Stimulated activated CD4-positive, alpha-beta T cell treated with anti-CD3 and anti-CD28 coated beads, Interleukin-15, amount 100 ng/mL, for 24 hours (primary cell): Measurements from ENCODE around the gene MAPKAP1.
"Not testable (repeated sequence)": the region's sequence is repeated elsewhere in the genome, so short reads cannot be mapped to it uniquely, and the experiment has no call there.

ENCODE experiments used
- DNase-seq: peaks from one replicate; pipeline ENCODE4 v3.0.0-alpha.2; 2020

Gene MAPKAP1

DNA sequence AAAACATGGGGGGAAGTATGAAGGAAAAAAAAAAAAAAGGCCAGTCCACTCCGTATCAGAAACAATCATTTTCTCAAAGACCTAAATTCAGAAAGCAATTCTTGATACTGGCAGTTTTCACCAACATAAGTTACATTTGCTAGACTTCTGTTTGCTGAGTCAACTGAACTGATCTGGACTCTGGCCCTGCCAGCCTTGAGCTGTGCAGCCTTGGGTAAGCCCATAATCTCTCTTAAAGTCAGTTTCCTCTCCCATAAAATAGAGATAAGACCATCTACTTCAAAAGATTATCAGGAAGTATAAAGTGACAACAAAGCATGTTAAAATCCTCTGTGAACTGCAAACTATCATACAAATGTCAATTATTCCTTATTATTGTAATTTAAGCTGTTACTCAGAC, 106.8 kb downstream of the MAPKAP1 start:
- DNase-seq, result no peak

DNA sequence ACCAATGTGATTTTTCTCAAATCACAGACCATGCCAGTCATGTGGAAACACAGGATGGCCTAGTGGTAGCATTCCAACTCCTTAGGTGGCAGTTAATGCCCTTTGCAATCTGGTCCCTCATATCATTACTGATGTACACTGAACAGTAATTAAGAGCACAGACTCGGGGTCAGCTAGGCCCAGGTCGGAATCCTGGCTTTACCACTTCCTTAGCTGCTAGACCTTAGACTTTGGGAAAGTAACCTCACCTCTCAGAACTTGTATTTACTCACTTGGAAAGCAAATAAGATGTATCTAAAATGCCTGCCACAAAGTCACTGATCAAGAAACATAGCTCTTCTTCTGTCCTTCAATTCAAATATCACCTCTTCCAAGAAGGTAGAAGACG, 112.8 kb downstream of the MAPKAP1 start:
- no peak for DNase-seq

DNA sequence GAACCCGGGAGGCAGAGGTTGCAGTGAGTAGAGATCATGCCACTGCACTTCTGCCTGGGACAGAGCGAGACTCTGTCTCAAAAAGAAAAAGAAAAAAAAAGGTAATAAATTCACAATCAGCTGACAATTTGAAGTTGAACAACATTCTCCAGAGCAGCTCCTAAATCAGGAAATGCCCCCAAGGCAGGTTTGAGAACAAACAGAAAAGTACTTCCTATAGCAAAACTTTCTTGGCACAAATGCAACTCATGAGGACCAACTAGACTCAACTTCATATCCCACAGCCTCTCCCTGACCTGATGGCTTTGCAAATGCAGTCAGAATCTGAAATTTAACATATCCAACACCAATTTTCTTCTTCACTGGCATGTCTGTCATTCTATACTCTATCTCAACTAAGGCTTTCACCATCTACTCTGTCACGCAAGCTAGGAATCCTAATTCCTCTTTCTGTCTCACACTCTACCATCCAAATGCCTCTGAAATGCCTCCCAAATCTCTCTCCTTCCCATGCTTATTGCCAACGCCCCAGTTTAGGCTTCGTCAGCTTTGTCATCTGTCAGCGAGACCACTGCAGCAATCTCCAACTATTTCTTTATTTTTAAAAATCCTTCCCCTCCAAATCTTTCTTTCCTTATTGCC, 113.3 kb downstream of the MAPKAP1 start:
- DNase-seq, result no peak

DNA sequence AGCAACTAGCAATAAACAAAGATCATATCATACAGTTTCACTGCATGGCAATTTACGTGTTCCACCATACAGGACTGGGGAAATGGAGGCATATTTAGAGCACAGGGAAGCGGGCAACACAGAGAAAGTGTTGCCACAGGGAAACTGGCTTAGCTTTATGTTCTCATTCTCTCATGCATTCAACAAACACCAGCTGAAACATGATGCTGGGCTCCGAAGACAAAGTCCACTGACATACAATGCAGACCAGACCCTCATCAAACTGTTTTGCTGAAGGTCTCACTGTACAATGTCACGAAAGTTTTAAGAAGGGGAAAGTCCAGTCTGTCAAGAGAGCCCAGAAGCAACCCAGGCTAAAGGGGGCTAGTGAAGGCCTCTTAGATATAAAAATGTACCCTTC, 115.1 kb downstream of the MAPKAP1 start:
- DNase-seq, result no peak

GRCh38 chr9:125591245-125591644, 115.8 kb downstream of the MAPKAP1 start:
- DNase-seq, result no peak

DNA sequence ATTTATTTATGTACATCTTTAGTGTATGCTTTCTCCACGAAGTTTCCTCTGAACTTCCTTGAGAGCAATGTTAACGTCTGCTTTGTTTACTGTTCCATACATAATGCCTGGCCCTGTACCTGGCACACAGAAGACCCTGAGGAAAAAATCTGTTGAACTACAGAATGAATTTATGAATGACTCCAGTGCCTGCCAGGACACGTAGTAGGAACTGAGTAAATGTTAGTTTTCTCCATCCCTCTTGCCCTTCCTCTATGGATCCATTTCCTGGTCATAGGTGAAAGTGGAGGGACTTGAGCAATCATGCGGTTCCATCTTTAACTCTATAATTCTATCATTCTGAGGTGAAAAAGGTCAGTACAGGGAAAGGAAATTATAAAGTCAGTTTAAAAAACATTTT, 117.7 kb downstream of the MAPKAP1 start:
- DNase-seq, result no peak

DNA sequence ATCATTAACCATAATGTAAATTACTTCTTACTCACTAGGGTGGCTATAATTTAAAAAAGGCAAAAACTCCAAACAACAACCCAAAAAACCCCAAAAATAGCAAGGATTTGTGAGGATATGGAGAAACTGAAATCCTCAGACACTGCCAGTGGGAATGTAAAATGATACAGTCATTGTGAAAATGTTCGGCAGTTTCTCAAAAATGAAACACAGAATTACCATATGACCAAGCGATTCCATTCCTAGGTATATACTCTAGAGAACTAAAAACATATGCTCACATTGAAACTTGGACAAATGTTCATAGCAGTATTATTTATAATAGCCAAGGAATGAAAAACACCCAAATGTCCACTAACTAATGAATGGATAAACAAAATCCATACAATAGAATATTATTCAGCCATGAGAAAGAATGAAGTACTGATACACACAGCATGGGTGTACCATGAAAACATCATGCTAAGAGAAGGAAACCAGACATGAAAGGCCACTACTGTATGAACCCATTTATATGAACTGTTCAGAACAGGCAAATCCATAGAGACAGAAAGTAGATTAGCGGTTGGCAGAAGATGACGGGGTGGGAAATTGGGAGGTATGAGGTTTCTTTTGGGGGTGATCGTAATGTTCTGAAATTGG, 119.1 kb downstream of the MAPKAP1 start:
- DNase-seq, result no peak

GRCh38 chr9:125586172-125586511, 120.9 kb downstream of the MAPKAP1 start:
- no peak for DNase-seq

DNA sequence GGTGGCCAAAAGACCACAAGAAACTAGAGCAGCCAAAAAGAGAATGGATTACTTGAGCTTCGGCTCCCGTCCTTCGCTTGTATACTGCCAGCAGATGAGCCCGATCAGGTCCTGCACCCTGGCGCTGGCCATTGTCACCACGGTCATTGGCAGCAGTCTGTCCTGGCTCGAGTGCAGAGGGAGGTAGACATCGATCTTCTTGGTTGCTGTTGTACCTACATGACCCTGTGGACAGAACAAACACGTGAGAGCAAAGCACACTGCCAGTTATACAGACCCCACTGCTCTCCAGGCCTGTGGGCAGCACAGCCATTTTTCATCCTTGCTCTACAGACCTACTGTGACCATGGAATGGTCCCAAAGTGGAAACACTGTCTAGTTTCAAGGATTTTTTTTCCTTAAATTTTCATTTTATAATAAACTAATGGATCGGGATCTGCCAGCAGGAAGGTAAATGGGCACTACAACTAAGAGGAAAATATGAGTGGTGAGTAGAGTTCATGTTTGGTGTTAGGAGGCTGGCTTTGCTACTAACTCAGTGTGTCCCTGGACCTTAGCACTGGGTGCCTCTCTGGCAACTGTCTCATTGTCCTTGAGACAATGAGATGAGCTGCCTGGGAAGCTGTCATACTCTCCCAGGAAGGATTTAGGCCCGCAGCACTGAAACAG, 121.4 kb downstream of the MAPKAP1 start:
- no peak for DNase-seq

GRCh38 chr9:125580701-125581286, 126.2 kb downstream of the MAPKAP1 start:
- DNase-seq, result no peak

- no peak for DNase-seq
These were observed 127.7 kb downstream of the MAPKAP1 start for GRCh38 chr9:125579030-125579932.

- DNase-seq, result no peak
These were observed 132.7 kb downstream of the MAPKAP1 start for GRCh38 chr9:125574126-125574877.

GRCh38 chr9:125572461-125572860, 134.5 kb downstream of the MAPKAP1 start:
- not testable (repeated sequence) for DNase-seq

DNA sequence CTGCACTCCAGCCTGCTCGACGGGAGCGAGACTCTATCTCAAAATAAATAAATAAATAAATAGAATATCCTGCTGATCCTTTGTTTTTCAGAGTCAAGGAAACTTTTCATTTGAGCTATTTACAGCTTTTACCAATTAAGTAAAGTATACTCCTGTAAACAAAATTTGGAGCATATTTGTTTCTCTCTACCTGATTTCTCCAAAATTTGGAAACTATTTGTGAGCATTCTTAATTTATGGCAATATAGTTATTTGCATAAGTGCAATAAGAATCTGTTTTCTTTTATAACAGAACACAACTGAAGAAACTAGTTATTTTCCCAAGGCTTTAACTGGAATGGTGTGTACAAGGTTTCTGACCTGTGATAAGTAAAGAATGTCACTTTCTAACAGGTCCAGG, 135.2 kb downstream of the MAPKAP1 start:
- not testable (repeated sequence) for DNase-seq

- DNase-seq, result no peak
These were observed 136.8 kb downstream of the MAPKAP1 start for GRCh38 chr9:125570246-125570645.

GRCh38 chr9:125568621-125569020, 138.4 kb downstream of the MAPKAP1 start:
- DNase-seq, result no peak

DNA sequence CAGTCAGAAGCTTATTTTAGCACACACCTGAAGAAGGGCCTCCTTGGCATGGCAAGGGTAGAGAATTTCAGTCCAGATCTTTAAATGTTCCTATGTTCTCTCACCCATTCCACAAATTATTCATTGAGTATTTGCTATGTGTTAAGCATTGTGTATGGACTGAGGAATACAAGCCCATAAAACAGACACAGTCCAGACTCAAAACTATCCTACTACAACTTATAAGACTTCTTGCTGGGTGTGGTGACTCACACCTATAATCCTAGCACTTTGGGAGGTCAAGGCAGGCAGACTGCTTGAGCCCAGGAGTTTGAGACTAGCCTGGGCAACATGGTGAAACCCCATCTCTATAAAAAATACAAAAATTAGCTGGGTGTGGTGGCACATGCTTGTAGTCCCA, 141.0 kb downstream of the MAPKAP1 start:
- not testable (repeated sequence) for DNase-seq

- no peak for DNase-seq
These were observed 141.9 kb downstream of the MAPKAP1 start for GRCh38 chr9:125565126-125565525.

DNA sequence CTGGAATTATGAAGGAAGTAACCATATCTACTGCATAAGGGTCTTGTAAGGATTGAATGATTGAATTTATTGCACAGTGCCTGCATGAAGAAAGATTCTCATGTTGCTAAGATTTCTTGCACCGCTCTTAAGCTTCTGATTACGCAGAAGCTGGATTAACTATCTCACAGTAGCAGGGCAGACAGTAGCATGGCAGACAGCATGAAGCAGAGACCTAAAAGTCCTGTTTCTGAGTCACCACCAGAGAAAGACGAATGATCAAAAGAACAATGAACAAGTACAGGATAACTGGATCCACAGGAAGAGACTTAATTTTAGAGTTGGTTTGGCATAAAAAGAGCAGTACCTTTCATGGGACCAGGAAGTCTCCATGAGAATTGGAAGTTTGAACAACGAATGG, 142.4 kb downstream of the MAPKAP1 start:
- DNase-seq, result no peak

DNA sequence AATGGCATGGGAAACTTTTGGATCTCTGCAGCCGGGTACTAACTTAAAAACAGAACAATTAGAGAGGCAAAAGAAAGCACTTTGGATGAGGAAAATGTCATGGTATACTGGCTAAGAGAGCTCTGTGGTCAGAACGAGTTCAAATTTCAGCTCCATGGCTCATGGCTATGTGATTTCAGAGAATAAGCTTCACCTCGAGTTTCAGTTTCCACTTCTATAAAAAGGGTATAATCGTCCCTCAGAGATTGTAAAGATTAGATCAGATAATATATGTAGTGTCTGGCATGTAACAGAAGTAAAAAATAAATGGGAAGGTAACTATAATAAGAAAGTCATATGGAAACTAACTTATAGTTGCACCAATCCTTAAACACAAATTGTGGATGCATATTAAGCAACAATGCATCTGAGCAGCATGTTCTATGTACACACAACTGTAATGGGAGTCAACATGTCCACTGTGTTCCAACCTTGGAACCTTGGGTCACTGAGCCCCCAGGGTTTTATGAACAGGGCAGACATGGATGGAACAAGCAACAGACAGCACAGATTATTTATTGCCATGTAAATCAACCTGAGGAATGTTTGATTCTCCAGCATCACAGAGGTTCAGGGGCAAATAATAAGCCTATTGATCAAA, 145.4 kb downstream of the MAPKAP1 start:
- DNase-seq, result no peak

DNA sequence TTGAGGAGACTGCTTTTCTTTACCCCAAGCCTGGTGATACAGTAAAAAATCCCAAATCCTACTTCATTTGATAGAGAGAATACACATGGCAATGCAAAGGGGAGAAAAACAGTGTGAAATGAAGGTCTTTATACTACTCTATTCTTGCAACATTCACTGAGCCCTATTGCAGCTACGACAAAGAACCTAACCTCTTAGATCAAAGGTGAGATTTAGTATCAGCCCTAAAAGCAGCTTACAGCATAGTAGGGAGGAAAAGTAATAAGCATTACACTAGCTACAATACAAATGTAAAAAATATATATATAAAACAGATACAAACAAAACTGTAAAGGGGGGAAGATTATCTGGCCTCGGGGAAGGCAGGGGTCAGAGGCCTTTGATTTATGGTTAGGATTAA, 147.1 kb downstream of the MAPKAP1 start:
- no peak for DNase-seq

DNA sequence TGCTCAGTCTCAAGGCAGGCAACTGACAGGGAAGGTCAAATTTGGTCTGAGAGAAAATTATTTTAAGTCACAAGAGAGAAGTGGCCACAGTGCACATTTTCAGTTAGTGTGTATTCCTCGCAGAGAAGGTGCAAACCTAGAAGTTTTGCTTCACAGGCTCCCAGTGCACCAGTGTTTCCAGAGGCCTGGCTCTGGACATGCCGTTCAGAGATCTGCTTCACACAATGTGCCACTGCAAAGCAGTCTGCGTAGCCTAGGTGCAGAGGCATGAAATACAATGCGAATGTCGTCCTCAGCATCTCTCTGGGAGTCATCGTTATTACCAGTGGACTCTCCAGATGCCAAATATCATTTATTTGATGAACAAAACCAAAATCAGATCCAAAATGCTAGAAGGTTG, 147.8 kb downstream of the MAPKAP1 start:
- no peak for DNase-seq
